ENCODE measurements around the gene NTRK1.

NTRK1 gene

DNA sequence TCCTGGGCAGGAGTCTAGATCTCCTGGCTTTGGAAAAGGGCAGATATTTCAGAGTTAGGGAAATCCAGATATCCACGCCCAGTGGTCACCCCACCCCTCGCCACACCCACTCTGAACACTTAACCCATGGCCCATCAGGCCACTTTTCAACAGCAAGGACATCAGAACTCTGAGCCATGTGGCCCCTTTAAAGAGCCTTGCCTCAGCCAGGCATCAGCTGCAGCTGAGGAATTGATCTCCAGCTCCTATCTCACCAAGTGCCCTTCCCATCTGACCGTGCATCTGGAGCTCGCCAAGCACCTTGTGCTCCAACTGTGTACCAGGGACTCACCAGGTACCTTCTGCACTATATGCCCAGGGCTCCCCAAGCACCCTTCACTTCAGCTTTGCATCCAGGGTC, 23.8 kb upstream of the NTRK1 start:
- in situ Hi-C loops (cut with MboI; ENCODE audit: low sequenced_read_pairs) = no loop called here

DNA sequence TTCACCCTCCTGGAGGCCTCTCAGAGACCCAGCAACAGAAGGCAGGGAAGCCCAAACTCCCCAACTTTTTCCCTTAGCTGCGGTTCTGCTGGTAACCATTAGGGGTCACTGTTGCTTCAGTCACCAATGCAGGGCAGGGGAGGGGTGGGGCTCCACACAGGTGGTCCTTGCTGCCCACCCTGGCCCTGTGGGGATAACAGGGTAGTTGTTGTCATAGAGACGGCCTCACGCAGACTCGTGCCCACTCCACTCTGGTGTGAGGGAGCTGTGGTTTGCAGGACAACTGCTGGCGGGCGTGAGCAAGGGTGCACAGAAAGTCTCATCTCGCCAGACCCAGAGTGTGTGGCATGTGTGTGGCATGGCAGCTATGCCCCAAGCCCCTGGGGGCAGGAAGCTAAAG, 21.7 kb upstream of the NTRK1 start:
- in situ Hi-C loops (cut with MboI; ENCODE audit: low sequenced_read_pairs) = no loop called here

DNA sequence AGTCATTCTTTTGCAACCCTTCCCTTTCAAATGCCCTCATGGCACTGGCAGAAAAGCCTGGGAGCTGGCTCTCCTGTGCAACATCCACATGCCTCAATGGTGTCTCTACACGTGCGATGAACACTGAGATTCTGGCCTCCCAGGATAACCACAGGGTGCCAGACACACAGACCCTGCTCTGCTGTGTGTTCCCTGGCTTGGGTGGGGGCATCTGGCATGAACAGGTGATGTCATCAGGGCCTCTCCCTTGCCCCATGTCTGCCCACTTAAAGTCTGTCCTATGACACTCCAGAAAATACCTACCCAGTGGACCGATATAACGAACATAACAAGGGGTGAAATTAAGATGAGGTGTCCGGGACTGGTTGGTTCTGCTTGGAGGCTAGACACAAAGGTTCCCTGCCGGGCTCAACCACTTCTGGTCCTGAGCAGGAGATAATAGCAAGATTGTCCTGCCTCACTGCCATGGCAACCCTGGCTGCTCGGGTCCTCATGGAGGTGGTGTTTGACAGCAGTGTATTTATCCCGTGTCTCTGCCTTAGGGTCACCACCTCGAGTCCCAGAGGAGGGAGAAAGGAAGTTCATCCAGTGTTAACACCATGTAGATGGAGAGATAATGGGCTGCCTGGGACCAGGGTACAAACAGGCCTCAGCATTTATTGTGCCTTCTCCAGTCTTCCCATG, 21.1 kb upstream of the NTRK1 start:
- in situ Hi-C loops (cut with MboI; ENCODE audit: low sequenced_read_pairs) = no loop called here

DNA sequence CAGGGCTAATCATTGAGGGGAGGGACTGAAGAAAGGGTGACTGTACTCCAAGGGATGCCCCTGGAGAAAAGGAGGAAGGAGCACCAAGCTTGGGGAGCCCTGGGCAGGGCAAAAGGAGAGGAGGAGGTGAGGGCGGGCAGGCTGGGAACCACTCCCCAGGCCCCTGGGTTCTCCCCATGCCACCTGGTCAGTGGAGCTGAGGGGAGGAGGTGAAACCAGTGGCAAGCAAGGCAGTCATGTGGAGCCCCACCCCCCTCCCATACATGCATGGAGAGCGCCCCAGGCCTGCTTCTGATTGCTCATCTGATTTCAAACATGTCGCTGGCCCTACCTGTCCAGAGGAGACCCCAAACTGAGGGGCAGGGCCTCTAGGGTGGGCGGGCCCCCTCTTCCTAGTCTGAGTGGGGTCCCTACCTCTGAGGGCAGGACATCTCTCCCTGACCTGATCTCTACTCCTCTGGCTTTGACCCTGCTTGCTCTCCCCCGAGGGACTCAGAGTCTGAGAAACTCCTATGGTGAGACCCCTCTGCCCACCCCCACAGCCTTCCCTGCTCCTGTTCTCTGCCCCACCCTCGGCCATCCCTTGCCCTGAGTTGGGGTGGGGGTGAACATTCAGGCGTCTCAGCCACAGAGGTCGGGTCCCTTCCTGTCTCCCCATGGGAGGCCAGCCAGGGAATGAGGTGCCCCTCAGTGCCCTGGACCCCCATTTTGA, 20.3 kb upstream of the NTRK1 start:
- in situ Hi-C loops (cut with MboI; ENCODE audit: low sequenced_read_pairs) = no loop called here

DNA sequence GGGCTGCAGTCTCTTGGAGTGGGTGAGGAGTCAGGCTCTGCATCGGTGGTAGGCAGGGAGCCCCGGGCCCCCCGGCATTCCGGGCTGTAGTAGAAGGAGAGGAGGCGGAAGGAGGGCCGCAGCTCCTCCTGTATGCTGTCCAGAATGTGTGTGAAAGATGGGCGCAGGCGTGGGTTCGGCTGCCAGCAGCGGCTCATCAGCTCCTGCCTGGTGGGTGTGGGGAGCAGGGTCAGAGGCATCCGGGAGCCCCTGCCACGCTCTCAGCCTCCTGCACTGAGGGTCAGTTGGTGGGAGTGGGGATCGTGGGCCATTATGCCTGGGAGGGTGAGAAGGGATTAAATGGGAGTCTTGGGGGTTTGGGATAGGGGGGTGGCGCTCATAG, 19.8 kb upstream of the NTRK1 start:
- in situ Hi-C loops (cut with MboI; ENCODE audit: low sequenced_read_pairs) = no loop called here

DNA sequence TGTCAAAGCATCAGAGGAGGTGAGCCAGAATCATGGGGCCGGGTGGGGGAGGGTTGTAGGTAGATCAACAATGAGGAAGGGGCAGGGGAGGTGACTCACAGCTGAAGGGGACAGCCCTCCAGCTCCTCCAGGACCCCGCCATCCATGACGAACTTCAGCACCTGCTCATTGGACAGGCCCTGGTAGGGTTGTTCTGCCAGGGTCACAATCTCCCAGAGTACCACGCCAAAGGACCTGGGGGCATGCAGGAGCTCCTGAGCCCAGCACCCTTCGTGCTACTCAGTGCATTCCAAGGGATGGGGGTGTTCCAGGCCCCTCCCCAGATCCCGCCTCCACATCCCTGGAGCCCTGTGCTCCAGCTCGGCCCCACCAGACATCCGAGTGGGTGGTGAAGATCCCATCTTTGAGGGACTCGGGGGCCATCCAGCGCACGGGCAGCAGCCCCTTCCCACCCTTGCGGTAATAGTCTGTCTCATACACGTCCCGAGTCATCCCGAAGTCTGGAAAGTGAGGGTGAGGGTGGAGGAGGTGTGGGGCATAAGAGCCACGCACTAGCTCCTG, 19.3 kb upstream of the NTRK1 start:
- in situ Hi-C loops (cut with MboI; ENCODE audit: low sequenced_read_pairs) = no loop called here

DNA sequence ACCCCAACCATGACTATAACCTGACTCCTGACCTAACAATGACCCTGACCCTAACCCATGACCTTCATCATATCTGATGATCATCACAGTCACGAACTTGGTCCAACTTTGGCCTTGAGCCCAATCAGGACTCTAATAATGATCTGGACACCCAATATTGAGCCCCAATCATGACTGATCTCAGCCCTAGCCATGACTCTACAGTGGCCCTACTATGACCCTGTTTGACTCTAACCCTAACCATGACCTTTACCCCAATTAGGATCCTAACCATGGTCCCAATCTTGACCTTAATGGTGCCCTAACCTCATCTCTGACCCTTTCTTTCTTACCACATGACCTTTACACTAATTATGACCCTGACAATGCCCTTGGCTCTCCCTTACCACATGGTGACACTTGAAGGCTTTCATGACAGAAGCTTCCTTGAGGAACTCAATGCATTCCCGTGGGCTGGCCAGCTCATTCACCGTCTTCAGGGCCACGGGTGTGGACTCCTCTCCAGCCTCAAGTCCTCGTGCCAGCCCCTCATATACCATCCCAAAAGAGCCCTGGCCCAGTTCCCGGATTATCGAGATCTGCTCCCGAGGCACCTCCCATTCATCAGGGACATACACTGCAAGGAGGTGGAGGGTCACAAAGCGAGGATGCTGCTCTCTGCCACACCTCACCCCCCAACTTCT, 17.9 kb upstream of the NTRK1 start:
- in situ Hi-C loops (cut with MboI; ENCODE audit: low sequenced_read_pairs) = no loop called here

DNA sequence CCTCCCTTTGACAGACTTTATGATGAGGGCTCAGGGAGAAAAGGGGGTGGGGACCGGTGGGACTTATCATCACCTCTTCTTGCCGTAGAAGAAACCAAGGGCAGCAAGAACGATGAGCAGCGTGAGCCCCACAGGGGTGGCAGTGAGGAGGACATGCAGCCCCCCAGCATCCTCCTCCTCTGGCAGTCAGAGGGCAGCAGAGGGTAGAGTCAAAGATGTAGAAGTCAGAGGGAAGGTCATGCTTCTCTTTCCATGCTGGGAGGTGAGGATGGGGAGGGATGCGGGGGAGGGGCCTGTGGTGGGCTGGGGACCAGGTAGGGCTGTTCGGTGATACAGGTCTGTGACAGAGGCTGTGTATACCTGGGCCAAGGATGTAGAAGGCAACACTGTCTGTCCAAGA, 16.6 kb upstream of the NTRK1 start:
- in situ Hi-C loops (cut with MboI; ENCODE audit: low sequenced_read_pairs) = no loop called here

DNA sequence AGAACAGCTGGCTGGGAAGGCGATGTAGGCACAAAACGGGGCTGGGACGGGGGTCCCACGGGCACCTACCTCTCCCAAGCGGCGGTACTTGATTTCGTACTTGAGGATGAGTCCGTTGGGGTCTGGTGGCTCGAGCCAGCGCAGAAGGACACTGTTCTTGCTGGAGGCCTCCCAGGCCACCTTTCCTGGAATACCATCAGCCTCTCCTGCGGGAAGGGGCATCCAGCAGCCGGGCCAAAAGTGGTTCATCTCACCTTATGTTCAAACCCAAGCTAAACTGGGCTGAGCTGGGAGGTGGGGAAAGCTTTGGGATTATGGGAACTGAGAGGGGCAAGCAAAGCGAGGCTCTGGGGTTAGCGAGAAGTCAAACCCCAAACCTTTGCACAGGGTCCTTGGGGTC, 16.0 kb upstream of the NTRK1 start:
- in situ Hi-C loops (cut with MboI; ENCODE audit: low sequenced_read_pairs) = no loop called here

DNA sequence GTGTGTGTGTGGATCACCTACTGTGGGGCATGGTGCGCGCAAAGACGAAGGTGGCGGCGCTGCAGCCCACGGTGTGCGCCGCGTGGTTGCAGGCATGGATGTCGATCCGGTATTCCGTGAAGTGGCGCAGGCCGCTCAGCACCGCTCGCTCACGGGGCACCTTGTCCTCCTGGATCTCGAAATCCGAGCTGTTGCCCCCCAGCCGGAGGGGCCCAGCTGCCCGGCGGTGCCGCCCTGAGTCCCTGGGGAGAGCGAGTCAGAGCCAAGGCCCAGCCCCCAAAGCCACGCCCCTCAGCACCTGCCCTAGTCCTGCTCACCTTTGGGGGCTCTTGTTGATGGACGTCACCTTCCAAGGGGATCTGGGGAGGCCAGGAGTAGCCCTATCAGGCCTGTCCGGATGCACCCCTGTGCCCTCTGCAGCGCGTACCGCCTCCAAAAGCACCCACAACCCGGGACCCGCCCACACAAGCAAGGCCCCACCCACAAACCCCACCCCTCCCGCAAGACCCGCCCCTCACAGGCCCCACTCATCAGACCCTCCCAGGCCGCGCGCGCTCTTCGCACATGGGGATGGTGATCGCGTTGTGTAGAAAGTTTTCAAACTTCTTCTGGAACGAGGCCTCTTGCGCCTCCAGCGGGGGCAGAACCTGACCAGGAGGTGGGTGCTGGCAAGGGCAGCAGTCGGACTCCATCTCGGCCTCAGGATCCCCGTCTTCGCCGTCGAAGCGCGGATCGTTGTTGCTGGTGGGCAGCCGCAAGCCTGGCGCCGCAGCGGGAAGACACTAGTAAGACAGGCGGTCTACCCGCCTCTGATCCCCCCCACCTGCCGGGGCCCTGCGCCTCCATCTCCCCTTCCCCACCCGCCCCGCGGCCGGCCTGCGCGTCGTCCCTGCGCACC, 15.4 kb upstream of the NTRK1 start:
- in situ Hi-C loops (cut with MboI; ENCODE audit: low sequenced_read_pairs) = no loop called here

DNA sequence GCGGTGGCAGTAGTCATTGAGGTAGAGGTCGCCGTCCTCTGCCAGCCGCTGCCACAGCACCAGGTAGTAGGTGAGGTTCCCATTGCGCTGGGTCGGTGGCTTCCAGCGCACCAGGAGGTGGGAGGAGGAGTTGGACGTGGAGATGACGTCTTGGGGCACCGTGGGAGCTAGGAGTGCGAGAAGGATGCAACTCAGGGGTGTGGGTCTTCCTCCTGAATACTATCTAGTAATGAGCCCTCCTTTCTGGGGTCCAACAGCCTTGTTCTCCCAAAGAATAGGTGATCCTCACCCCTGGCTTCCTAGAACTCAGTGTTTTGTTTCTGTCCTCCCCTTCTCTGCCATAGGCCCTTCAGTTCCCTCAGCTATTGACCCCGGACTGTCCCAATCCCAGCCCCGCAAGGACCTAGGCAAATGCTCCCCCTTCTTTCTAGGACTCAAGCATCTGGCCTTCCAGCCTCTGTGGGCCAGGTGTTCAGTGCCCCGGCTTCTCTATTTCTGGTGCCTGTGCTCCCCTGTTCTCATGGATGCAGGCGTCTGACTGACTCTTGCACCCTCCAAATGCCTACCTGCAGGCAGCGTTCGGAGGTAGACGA, 14.6 kb upstream of the NTRK1 start:
- in situ Hi-C loops (cut with MboI; ENCODE audit: low sequenced_read_pairs) = no loop called here

DNA sequence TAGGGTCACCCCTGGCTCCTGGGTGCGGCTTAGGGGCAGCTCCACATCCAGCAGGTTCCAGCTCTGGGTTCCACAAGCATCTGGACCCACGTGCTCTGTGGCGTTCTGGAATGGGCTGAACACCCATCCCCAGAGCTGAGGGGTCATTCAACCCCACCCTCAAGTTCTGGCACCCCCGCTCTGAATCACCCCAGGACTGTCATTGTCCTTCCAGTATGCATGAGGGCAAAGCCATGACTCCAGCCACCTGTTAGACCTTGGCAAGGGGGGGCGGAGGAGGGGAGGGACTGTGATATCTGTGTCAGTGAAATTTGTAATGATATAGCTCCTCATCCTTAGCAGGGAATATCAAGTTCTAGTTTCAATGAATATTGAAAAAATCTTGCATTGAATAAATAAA, 14.0 kb upstream of the NTRK1 start:
- in situ Hi-C loops (cut with MboI; ENCODE audit: low sequenced_read_pairs) = no loop called here

DNA sequence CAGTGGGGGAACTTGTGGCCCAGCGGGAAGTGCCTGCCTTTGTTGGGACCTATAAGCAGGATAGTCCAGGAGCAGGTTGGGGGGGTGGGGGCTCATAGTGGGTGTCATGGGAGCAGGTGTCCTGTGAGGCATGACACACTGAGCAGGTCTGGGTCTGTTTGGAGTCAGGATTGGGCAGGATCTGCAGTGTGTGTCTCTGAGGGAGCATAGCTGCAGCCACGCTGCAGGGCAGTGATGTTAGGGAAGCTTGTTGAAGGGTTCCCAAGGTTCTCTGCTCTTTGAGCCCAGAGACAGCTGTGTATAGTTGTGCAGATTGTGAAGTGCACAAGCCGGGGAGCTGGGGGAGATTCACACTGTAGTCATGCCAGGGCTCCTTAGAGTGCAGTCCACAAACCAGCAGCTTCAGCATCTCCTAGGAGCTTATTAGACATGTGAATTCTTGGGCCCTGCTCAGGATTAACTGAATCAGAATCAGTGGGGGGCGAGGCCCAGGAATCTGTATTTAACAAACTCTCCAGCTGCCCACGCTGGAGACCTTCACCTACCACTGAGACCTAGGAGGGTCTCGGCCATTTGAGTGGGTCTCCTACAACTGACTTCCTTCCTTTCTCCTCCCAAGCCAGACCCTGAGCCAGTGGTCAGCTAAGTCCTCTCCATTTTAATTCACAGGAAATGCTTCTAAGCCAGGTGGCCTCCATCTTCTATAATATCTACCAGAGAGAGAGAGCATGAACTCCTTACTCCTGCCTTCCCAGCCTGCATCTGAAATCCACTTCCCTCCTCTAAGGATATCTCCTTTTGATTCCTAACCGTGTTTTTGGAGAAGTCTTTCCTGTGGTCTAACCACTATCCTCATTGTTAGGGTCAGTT, 12.8 kb upstream of the NTRK1 start:
- in situ Hi-C loops (cut with MboI; ENCODE audit: low sequenced_read_pairs) = no loop called here

DNA sequence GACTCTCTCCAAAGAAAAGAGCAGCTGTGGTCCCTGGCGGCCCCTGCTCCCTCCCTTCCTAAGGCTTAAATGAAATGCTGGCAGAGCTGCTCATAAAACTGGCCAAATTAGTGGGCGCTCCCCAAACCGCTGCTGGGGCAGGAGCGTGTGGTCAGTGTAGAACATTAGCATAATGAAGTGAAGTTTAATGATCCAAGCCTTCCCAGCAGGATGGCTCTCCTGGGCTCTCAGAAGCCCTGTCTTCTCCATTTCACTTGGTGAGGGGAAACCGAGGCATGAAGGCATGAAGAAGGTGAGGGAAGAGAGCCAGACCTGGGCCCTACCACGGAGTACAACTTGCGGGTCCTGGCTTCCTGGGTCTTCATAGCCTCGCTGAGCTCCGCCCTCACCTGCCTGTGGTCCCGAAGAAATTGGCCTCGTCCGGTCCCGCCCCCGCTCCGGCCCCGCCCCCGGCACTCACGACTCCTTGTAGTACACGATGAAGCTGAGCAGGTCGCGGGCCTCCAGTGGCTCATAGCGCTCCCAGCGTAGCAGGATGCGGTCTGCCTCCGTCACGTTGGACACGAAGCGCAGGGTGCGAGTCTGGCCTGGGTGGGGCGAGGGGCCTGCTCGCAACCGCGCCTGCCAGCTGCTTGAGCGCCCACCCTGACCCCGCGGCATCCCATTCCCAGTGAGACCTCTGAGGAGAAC, 12.1 kb upstream of the NTRK1 start:
- in situ Hi-C loops (cut with MboI; ENCODE audit: low sequenced_read_pairs) = no loop called here

DNA sequence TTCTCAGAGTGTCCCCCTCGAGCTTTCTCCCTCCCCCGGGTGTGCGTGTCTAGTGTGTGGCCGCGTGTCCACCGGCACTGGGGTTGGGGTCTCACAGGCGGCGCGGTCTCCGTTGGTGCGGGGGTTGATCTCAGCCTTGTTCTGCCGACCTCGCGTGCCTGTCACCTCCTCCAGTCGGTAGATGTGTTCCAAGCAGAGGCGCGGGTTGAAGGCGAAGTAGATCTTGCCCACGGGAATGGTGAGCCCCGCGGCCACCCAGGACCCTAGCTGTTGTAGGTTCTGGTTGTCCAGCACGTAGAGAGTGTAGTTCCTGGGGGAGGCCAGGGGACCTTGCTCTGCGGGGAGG, 11.5 kb upstream of the NTRK1 start:
- in situ Hi-C loops (cut with MboI; ENCODE audit: low sequenced_read_pairs) = no loop called here

DNA sequence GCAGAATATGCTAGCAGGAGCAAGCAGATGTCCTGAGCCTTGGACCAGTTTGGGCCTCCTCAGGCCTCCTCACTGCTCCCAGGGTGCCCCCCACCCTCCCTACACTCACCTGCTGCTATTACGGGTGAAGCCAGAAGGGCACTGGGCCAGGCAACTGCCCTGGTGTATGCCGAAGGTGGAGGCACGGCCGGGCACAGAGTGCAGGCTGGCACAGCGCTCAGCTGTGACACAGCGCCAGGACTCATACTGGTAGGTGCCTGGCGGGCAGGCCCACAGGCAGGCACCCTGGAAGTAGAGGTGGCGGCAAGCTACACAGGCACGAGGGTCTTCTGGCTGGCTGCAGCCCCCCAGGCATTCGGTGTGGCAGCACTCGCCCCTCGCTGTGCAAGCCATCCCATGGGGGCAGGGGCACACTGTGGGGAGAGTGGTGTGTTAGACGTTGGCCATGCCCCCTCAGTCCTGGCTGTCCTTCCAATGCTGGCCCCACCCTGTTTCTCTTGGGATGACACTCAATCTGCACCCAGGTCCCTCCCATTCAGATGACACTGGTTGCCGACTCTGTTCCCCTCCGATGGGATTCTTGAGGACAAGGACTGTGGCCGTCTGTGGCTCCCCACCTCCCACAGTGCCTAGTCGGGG, 8.8 kb upstream of the NTRK1 start:
- in situ Hi-C loops (cut with MboI; ENCODE audit: low sequenced_read_pairs) = no loop called here

DNA sequence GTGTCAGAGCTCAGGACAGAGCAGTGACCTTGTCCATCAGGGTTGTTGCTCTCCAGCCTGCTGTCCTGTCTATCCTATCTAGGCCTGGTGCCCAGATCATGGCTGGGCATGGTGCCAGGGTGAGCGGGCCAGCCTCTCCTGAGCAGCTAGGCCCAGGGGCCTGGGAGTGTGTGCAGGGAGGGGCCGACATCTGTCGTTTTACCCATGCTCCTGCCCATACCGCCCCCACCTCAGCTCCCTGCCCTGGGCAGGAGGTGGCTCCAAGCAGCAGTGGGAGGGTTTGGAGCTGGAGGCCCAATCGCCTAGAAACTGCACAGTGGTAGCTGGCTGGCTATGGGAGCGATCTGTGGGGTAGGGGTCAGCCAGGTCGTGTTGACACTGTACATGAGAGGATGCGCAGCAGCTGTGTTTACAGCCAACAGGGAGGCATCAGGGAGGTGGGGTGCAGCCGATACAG, 8.2 kb upstream of the NTRK1 start:
- in situ Hi-C loops (cut with MboI; ENCODE audit: low sequenced_read_pairs) = no loop called here

DNA sequence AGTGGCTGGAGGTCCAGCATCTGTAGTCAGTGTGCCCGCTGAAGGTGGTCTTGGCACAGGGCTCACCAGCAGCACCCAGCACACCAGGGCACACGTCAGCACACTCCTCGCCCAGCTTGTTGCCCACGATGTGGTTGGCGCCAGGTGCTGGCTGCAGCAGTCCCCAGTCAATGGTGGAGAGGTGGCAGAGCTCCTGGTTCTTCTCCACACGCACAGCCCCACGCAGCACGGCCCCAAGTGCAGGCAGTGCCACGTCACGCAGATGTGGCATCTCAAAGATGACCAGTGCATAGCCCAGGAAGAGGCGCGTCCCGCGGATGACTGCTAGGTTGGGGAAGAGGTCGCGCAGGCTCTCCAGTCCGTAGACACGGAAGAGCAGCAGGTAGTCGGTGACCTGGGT, 6.9 kb upstream of the NTRK1 start:
- in situ Hi-C loops (cut with MboI; ENCODE audit: low sequenced_read_pairs) = no loop called here

DNA sequence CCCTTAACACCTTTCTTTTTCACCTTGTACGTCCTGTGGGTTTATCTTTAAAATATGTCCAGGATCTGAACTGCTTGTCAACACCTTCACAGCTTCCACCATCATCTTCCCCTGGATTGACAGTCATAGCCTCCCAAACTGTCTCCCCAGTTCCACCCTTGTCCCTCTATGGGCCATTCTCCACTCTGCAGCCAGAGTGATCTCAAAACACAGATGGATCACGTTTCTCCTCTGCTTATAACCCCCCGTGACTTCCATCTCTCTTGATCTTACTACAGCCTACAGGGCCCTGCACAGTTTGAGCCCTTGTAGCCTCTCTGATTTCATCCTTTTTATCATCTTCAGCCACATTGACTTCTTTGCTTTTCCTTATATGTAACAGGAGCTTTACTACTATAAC, 6.0 kb upstream of the NTRK1 start:
- in situ Hi-C loops (cut with MboI; ENCODE audit: low sequenced_read_pairs) = no loop called here
